AG04450 (cell line): ENCODE data around the gene EIPR1. TPM values are rescaled to one million over a fixed set of nuclear protein-coding genes. Genes with fewer than 3 reads are reported as not detected.

Experiments
- CTCF ChIA-PET: fragments of 300-600, 350-600 bp; formaldehyde crosslinking; extraction: SDS; loops from one replicate; lab custom pipeline; 2022; ENCODE audit warnings: antibody characterized with exemption, inconsistent platforms; lab: Charles Lee
- POLR2A ChIA-PET: fragments of 350-600 bp; formaldehyde crosslinking; extraction: SDS; loops from one replicate; lab custom pipeline; 2021; ENCODE audit warnings: antibody characterized with exemption, inconsistent platforms; lab: Yijun Ruan, JAX
- DNase-seq: peaks from one replicate; pipeline ENCODE4 v3.0.0-alpha.2; 2011; ENCODE audit warnings: low read depth, low spot score
- H3K27ac ChIP-seq: one replicate; pipeline ENCODE4 v1.5.1; 2012; ENCODE audit warnings: low read depth, low read length, control low read depth
- H3K27me3 ChIP-seq: one replicate; pipeline ENCODE4 v1.6.0; 2012; ENCODE audit warnings: low read length; ENCODE audit not compliant: control insufficient read depth, insufficient read depth
- H3K4me3 ChIP-seq: 2 replicates; pipeline ENCODE4 v1.5.1; 2011; ENCODE audit warnings: mild to moderate bottlenecking, low read depth, low read length, control low read depth
- H3K9me3 ChIP-seq: 2 replicates; pipeline ENCODE4 v1.5.1; 2012; ENCODE audit warnings: low read length; ENCODE audit not compliant: control insufficient read depth, insufficient read depth
- polyA plus RNA-seq: library from polyadenylated mRNA; depleted of rRNA; stranded (reverse); fragments of >200 nt; gene quantifications from 2 replicates; pipeline ENCODE4 v1.2.3, GENCODE V29; 2011; rRNA removed
- TF ChIP-seq, protein P1 (sequence below): IDR thresholded peaks from 2 replicates; pipeline ENCODE4 v1.5.1; 2011; ENCODE audit warnings: low read depth, low read length, control low read depth, inconsistent platforms

The EIPR1 gene
- polyA plus RNA-seq, 1 experiment: 33.2 TPM

DNA sequence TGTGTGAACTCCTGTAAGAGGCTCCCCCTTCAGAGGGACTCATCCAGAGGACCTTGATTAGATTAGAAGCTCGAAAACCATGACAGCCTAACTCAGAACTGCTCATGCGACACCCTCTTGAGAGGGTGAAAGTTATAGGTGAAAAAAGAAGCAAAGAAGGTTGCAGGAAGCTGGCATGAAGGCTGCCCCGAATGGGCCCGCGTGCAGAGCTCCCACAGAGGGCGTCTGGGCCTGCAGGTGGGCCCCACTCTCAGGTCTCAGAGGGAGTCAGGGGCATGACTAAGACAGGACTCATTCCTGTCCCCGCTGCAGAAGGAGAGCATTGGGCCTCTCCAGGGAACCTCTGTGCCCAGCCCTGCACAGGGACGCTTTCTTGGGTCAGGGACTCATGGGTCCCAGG lies 235.4 kb downstream of the EIPR1 start:
- H3K27ac ChIP-seq: no peak overlapping the region
- H3K9me3 ChIP-seq: peaks cover 14% of the 10 kb centered on the region; the same call in 1 of the 2 replicates
- no peaks in the 10 kb centered on the region for H3K27me3 ChIP-seq
- no peak for DNase-seq
- POLR2A ChIA-PET: no interaction called here
- H3K4me3 ChIP-seq: no peak overlapping the region
- TF ChIP-seq, protein P1, sequence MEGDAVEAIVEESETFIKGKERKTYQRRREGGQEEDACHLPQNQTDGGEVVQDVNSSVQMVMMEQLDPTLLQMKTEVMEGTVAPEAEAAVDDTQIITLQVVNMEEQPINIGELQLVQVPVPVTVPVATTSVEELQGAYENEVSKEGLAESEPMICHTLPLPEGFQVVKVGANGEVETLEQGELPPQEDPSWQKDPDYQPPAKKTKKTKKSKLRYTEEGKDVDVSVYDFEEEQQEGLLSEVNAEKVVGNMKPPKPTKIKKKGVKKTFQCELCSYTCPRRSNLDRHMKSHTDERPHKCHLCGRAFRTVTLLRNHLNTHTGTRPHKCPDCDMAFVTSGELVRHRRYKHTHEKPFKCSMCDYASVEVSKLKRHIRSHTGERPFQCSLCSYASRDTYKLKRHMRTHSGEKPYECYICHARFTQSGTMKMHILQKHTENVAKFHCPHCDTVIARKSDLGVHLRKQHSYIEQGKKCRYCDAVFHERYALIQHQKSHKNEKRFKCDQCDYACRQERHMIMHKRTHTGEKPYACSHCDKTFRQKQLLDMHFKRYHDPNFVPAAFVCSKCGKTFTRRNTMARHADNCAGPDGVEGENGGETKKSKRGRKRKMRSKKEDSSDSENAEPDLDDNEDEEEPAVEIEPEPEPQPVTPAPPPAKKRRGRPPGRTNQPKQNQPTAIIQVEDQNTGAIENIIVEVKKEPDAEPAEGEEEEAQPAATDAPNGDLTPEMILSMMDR: no peak
- CTCF ChIA-PET: no interaction called here

- no peaks in the 10 kb centered on the region for H3K27me3 ChIP-seq
- H3K9me3 ChIP-seq: peaks cover 16% of the 10 kb centered on the region; the same call in 1 of the 2 replicates
- ChIA-PET CTCF (no interaction called here), POLR2A (no interaction called here)
- H3K27ac ChIP-seq: no peak overlapping the region
- no peak overlapping the region for H3K4me3 ChIP-seq
- no peak for DNase-seq
- TF ChIP-seq, protein P1: no peak
These were observed 235.9 kb downstream of the EIPR1 start for GRCh38 chr2:3141696-3142095.

DNA sequence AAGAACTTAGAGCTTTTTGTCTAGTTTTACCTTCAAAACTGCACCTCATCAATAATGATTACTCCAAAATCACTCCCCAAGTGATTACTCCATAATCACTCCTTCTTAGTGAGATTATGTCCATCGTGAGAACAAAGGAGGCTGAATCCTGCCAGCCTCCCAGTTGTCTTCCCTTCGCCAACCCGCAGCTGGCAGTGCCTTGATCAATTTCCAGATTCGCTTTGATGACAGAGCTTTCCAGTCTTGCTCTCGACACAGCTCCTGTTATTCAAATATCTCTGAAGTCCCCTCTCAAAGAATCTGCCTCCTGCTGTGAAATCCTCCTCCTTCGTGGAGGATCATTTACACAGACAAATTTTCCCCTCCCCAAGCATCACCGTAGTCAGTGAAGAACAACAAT lies 237.7 kb downstream of the EIPR1 start:
- peaks cover 19% of the 10 kb centered on the region; the same call in 1 of the 2 replicates for H3K9me3 ChIP-seq
- POLR2A ChIA-PET: no interaction called here
- H3K27me3 ChIP-seq: no peaks in the 10 kb centered on the region
- no peak for DNase-seq
- no peak overlapping the region for H3K4me3 ChIP-seq
- CTCF ChIA-PET: no interaction called here
- H3K27ac ChIP-seq: no peak overlapping the region
- TF ChIP-seq, protein P1: no peak

Other genes with a start within 250 kb of the EIPR1 start
- gene TRAPPC12, start 1.9 kb upstream of the EIPR1 start, polyA plus RNA-seq: 41.7 and 56.0 TPM in 2 replicates
- gene ADI1, start 141.7 kb upstream of the EIPR1 start, polyA plus RNA-seq: 66.3 and 71.4 TPM in 2 replicates
- gene RNASEH1, start 180.5 kb upstream of the EIPR1 start, polyA plus RNA-seq: 23.7 and 26.2 TPM in 2 replicates
- 1,954 and 2,256 TPM in 2 replicates for gene RPS7, start 197.4 kb upstream of the EIPR1 start, polyA plus RNA-seq
- 0.68 and 0.73 TPM in 2 replicates for gene COLEC11, start 217.3 kb upstream of the EIPR1 start, polyA plus RNA-seq